Transverse colon (tissue), 4 donors: ENCODE results near the gene PAIP1. TPM values are rescaled to one million over a fixed set of nuclear protein-coding genes. Genes with fewer than 3 reads are reported as not detected.

Experiments used
- DNase-seq: peaks from one replicate; pipeline ENCODE4 v3.0.0-alpha.2; 2019
- H3K27ac ChIP-seq, 4 donors: fragments of 200-600 bp; sonication (generic); 2 replicates each; pipeline ENCODE4 v1.5.1; 2016 to 2018; ENCODE audit warnings: inconsistent platforms in 4 of 4
- H3K27me3 ChIP-seq: fragments of 200-600 bp; sonication (generic); 2 replicates; pipeline ENCODE4 v1.5.1; 2017; ENCODE audit warnings: inconsistent platforms
- H3K36me3 ChIP-seq, 4 donors: fragments of 200-600 bp; sonication (generic); 2 replicates each; pipeline ENCODE4 v1.5.1; 2017 to 2019; ENCODE audit warnings: inconsistent platforms in 4 of 4
- H3K4me1 ChIP-seq, 4 donors: fragments of 200-600 bp; sonication (generic); 2 replicates each; pipeline ENCODE4 v1.5.1; 2017 to 2020; ENCODE audit warnings: inconsistent platforms in 4 of 4
- H3K4me3 ChIP-seq, 4 donors: fragments of 200-600 bp; sonication (generic); 1 replicate in 1 of 4; 2 replicates in 3 of 4; pipeline versions ENCODE4 v1.5.1 to v1.6.1; 2017 to 2019; ENCODE audit warnings: inconsistent platforms in 4 of 4
- H3K9me3 ChIP-seq, 2 donors: fragments of 200-600 bp; sonication (generic); 2 replicates each; pipeline ENCODE4 v1.5.1; 2017 to 2019; ENCODE audit warnings: inconsistent platforms in 2 of 2
- CTCF ChIP-seq, 5 experiments: fragments of 200-600 bp in 3 of 5; fragments of 450-650 bp in 2 of 5; sonication (generic) in 3 of 5; IDR thresholded peaks; 1 replicate in 2 of 5; 2 replicates in 3 of 5; pipeline ENCODE4 v1.5.1; 2016 to 2017; ENCODE audit warnings: antibody characterized with exemption in 5 of 5, inconsistent platforms in 3 of 5, mild to moderate bottlenecking in 2 of 5, moderate library complexity in 1 of 5
- EP300 ChIP-seq: sonication (generic); formaldehyde crosslinking; IDR thresholded peaks from one replicate; pipeline ENCODE4 v1.6.1; 2017; ENCODE audit warnings: antibody characterized with exemption, low read depth
- POLR2A ChIP-seq: fragments of 450-650 bp; IDR thresholded peaks from one replicate; pipeline ENCODE4 v1.6.1; 2016; ENCODE audit warnings: antibody characterized with exemption, mild to moderate bottlenecking, moderate library complexity
- POLR2AphosphoS5 ChIP-seq, 3 donors: sonication (generic); formaldehyde crosslinking; IDR thresholded peaks; one replicate each; pipeline ENCODE4 v1.6.1; 2016; ENCODE audit warnings: antibody characterized with exemption in 3 of 3
- WGBS, 2 donors: methylation state at CpG; one replicate each; pipeline ENCODE4 v1.1.5; 2018; ENCODE audit warnings: low coverage in 1 of 2; 5-methylcytosine and 5-hydroxymethylcytosine counted together
- in situ Hi-C, 4 donors: fragments of 200-750 bp; cut with MboI; loops; one replicate each; pipeline versions ENCODE4 v1.15.0 to v1.15.1; 2017; ENCODE audit warnings: low sequenced_read_pairs in 3 of 4, low pct_ligation_motif_present in 1 of 4, low pct_unique_long_range_greater_than_20kb in 1 of 4
- intact Hi-C: fragments of 100-400 bp; cut with DNase I; formaldehyde crosslinking; loops from one replicate; pipeline ENCODE4 v1.15.1; 2023; ENCODE audit warnings: low total_unique reads
- total RNA-seq, 4 donors: library from RNA; depleted of rRNA; stranded (reverse); fragments of >200 nt; gene quantifications; one replicate each; pipeline ENCODE4 v1.1.0, GENCODE V29; 2016

The PAIP1 gene
- 10 to 100 TPM; 17.1 to 61.4 (median 46.3) TPM for total RNA-seq

GRCh38 chr5:43556857-43557542, at the start of gene PAIP1:
Gene PAIP1 (minus strand): TSS chr5:43557077. CDS start chr5:43556846, 231 bp downstream.
- WGBS, 2 donors: 1% methylated on average over 28 of the region's 79 CpGs; no CpG with 5 or more reads in 1 of the 2 donors

GRCh38 chr5:43606351-43606750, 49.5 kb upstream of the PAIP1 start:
- Histone ChIP-seq H3K36me3 (peaks cover 0 to 8% (median 4%) of the 10 kb centered on the region in 4 donors), H3K4me1 (peaks cover 0 to 20% (median 13%) of the 10 kb centered on the region in 4 donors), H3K27ac (no peak overlapping the region), H3K27me3 (no peaks in the 10 kb centered on the region), H3K9me3 (no peaks in the 10 kb centered on the region), H3K4me3 (no peak overlapping the region)
- intact Hi-C loops (loop anchor here (10.0 kb wide), 1 partner anchor 52 kb away; the partner anchor contains the start of gene PAIP1), in situ Hi-C loops (no loop called here)
- DNase-seq: no peak
- no peak for TF ChIP-seq POLR2AphosphoS5 (IDR thresholded peaks at IDR 0.05)
- TF ChIP-seq POLR2A: no peak
- TF ChIP-seq CTCF (IDR thresholded peaks at IDR 0.05): no peak
- TF ChIP-seq EP300: no peak
- 73 to 82% methylated on average over 3 of the region's 3 CpGs for WGBS, 2 donors

More at GRCh38 chr5:43556857-43557542, at the start of gene PAIP1:
- peak; percentile 83 for DNase-seq
- peaks cover 20 to 44% (median 24%) of the 10 kb centered on the region in 4 donors for H3K4me1 ChIP-seq
- peaks cover 0 to 5% (median 0%) of the 10 kb centered on the region in 4 donors for H3K36me3 ChIP-seq
- no peaks in the 10 kb centered on the region for H3K27me3 ChIP-seq
- in situ Hi-C loops: no loop called here
- intact Hi-C loops: loop anchor here (10.0 kb wide), 1 partner anchor 48 kb away; the partner anchor contains the start of gene NNT
- H3K27ac ChIP-seq: peak within 1 kb of the TSS; percentile 96 to 99 (median 97)
- TF ChIP-seq POLR2A (peak; percentile 74), CTCF (IDR thresholded peaks at IDR 0.05) (peak in 4 of 5 experiments; percentile 53 to 65 (median 58)), POLR2AphosphoS5 (IDR thresholded peaks at IDR 0.05) (peak; percentile 27 to 53 (median 52)), EP300 (no peak)
- no peaks in the 10 kb centered on the region for H3K9me3 ChIP-seq
- peak within 1 kb of the TSS; percentile 73 to 94 (median 86) for H3K4me3 ChIP-seq

GRCh38 chr5:43604699-43605098, 47.8 kb upstream of the PAIP1 start:
- intact Hi-C loops: loop anchor here (10.0 kb wide), 1 partner anchor 50 kb away; the partner anchor contains the start of gene PAIP1
- H3K27ac ChIP-seq: peak overlapping the region in 3 of 4 donors; percentile 13 to 93 (median 88)
- H3K27me3 ChIP-seq: no peaks in the 10 kb centered on the region
- 97 to 100% methylated on average over 2 to 4 of the region's 4 CpGs for WGBS, 2 donors
- peaks cover 0 to 27% (median 13%) of the 10 kb centered on the region in 4 donors for H3K4me1 ChIP-seq
- no peak overlapping the region for H3K4me3 ChIP-seq
- no peak for DNase-seq
- in situ Hi-C loops: no loop called here
- peaks cover 0 to 6% (median 0%) of the 10 kb centered on the region in 4 donors for H3K36me3 ChIP-seq
- TF ChIP-seq EP300 (no peak), POLR2AphosphoS5 (IDR thresholded peaks at IDR 0.05) (no peak), POLR2A (no peak), CTCF (IDR thresholded peaks at IDR 0.05) (no peak)
- no peaks in the 10 kb centered on the region for H3K9me3 ChIP-seq

- WGBS, 2 donors: 0 to 5% methylated on average over 9 to 47 of the region's 49 CpGs
- Histone ChIP-seq H3K4me1 (peaks cover 0 to 27% (median 13%) of the 10 kb centered on the region in 4 donors), H3K27ac (peak overlapping the region; percentile 88 to 93 (median 90)), H3K27me3 (no peaks in the 10 kb centered on the region), H3K9me3 (no peaks in the 10 kb centered on the region), H3K36me3 (no peaks in the 10 kb centered on the region), H3K4me3 (peak overlapping the region; percentile 78 to 92 (median 81))
- intact Hi-C loops: loop anchor here (10.0 kb wide), 1 partner anchor 49 kb away; the partner anchor contains the start of gene PAIP1
- in situ Hi-C loops: no loop called here
- TF ChIP-seq POLR2A (peak; percentile 53), EP300 (no peak), CTCF (IDR thresholded peaks at IDR 0.05) (no peak), POLR2AphosphoS5 (IDR thresholded peaks at IDR 0.05) (peak; percentile 40 to 84 (median 67))
- peak; percentile 78 for DNase-seq
Measured at GRCh38 chr5:43603344-43604217, 46.7 kb upstream of the PAIP1 start.
